GM12873 (cell line): Measurements from ENCODE around the gene TLN1.

Experiments
- TF ChIP-seq, protein P1 (sequence below): IDR thresholded peaks from 2 replicates; pipeline ENCODE4 v1.5.1; 2012; ENCODE audit warnings: low read depth, mild to moderate bottlenecking, moderate library complexity, low read length, control low read depth; ENCODE audit not compliant: insufficient read depth; ENCODE audit errors: missing control alignments

The TLN1 gene

DNA sequence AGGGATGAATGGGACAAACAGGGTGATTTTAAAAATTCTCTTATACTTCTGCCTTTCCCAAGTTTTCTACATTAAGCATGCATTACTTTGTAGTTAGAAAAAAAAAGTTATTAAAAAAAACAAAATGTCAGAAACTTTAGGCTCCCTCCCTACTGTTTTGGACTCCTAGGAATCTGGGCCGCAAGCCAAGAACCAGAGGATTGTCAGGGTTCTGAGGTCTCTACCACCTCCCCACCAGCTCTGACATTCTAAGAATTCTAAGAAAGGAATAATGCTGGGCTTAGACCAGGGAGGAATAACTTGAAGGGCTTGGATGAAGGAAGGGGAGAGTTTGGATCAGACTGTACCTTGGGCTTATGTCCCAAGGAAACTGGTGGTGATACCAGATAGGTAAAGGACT, 66.0 kb downstream of the TLN1 start:
- TF ChIP-seq, protein P1, sequence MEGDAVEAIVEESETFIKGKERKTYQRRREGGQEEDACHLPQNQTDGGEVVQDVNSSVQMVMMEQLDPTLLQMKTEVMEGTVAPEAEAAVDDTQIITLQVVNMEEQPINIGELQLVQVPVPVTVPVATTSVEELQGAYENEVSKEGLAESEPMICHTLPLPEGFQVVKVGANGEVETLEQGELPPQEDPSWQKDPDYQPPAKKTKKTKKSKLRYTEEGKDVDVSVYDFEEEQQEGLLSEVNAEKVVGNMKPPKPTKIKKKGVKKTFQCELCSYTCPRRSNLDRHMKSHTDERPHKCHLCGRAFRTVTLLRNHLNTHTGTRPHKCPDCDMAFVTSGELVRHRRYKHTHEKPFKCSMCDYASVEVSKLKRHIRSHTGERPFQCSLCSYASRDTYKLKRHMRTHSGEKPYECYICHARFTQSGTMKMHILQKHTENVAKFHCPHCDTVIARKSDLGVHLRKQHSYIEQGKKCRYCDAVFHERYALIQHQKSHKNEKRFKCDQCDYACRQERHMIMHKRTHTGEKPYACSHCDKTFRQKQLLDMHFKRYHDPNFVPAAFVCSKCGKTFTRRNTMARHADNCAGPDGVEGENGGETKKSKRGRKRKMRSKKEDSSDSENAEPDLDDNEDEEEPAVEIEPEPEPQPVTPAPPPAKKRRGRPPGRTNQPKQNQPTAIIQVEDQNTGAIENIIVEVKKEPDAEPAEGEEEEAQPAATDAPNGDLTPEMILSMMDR = no peak

DNA sequence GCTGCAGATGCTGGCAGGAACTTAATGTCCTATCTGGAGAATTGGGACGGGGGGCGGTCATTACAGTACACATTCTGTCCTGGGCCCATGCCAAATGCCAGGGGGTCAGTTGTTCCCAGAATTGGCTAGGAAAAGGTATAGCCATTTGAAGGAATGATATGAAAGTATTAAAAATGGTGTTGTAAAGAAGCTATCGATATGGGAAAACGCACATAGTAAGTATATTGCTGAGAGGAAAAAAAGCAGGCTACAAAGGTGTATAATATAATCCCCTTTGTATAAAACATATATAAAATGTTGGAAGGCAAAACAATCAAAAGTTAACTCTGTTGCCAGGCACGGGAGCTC, 66.5 kb downstream of the TLN1 start:
- TF ChIP-seq, protein P1 = no peak

DNA sequence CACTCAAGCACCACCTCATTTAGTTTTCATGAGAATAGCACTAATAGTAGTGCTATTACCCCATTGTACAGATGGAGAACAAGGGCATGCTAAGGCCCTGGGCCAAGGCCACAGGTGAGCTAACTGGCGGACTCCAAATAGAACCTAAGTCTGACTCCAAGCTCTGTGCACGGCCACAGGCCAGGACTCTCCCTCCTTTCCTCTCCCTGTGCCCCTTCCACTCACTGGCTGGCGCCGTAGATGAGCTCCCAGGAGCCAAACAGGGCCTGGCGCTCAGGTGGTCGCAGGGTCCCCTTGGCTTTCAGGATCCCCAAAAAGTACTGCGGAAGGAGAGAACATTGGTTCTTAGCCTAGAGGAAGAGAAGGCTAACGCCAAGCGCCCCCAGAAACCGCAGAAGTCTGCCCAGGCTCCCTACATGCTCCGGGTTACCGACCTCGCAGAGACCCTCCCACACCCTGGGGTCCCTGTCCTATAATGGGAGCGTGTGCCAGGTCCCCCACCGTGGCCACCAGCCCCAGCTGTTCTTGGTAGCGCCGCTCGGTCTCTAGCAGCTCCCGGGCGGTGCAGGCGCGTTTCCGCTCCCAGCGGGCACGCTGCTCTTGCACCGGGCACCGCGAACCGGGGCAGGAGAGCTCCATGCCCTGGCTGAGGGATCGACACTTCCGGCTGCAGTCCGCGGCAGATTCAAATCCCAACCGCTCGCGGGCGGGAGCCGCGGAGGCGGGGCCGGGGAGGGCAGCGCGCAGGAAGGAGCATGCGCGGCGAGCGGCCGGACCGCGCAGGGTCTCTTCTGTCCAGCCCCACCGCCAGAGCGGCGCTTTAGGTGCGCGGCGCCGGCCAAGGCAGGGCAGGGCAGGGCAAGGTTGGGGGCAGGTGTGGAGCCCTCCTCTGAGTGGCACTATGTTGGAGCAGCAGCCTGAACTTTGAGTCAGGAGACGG, 67.2 kb downstream of the TLN1 start, which contains the start of gene ARHGEF39:
TSS of gene ARHGEF39 (minus strand) at position 665 of the 940 bp plus-strand sequence. CDS start at position 639, 26 bp downstream.
- TF ChIP-seq, protein P1 = peak; percentile 23

DNA sequence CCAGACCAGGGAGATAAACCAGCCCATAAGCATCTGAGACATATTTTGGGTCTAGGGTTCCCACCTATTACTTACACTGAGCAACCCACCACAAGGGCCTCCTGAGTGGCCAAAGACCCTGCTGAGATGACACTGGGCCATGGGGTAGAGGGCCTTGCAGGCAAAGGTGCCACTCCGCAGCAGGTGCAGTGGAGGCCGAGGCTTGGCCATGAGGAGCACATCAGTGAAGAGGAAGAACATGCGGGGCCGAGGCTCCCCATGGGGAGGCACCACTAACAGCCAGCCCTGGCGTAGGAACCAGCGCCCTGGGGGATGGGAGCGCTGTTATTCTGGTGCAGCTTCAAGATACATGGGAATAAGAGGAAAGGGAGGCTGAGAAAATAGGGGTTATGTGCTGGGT, 69.6 kb downstream of the TLN1 start:
- TF ChIP-seq, protein P1 = no peak

DNA sequence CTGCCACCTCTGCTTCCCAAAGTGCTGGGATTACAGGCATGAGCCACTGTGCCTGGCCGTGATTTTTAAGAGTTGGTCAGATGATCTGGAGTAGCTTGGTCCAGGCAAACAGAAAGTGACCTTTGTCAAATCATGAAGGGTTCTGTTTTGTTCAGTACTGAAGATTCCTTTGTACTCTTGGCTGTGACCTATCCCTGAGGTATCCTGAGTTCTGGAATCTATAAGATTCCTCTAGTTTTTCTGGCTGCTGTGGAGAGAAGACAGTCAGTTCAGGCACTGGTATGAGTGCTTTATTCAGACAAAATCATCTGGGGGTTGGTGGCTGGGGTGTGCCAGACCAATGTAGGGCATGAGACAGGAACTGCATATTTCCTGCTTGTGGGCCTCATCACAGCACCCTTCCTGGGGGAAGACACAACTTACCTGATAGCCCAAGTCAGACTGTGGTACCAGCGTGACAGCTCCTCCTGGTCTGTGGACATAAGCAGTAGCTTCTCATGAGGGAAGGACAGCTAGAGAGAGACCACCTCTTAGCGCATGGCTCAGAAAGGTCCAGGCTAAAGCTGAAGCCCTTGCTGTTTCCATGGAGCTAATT, 70.1 kb downstream of the TLN1 start:
- TF ChIP-seq, protein P1 = no peak

DNA sequence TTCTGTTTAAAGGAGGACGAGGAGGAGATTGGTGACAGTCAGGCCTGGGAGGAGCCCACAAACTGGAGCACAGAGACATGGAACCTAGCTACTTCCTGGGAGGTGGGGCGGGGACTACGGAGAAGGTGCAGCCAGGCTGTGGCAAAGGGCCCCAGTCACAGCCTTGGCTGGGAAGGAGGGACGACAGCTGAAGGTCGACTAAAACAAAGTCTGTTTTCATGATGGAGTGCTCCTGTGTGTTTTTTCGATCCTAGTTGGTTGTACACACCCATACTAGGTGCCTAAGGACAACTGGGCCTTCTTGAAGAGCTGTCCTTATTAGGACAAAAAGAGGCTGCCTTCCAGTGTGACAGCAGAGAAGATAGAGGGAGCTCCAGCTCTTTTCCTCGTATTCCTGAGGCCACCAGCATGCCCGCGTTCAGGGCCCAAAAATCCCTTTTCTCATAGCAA, 71.0 kb downstream of the TLN1 start:
- TF ChIP-seq, protein P1 = peak; percentile 2

DNA sequence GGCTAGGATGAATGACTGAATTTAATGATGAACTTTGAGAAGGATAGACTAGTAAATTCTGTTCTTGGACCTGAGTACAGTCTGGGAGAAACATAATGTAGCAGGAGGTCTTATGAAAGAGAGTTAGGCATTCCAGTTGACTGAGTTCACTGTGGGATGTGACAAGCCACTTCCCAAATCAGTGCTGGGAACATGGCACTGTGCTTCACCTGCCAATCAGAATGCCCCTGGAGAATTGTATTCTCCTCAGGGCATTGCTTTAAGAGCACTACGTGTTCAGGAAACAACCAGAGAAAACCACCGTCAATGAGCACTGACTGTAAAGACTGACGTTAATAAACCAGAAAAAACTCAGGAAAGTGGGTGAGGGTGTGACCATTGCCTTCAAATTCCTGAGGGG, 72.7 kb downstream of the TLN1 start:
- TF ChIP-seq, protein P1 = no peak
